ENCODE measurements around the gene ALG12. TPM values are rescaled to one million over a fixed set of nuclear protein-coding genes. Genes with fewer than 3 reads are reported as not detected.

The ALG12 gene
- total RNA-seq, 1 experiment from 2014 or later, result 18.2 TPM

Small RNA genes within 50 kb of the gene (microRNA-seq; reads per million reads assigned to microRNA genes)
- not detected for gene MIR6821

Other genes with a start within 250 kb of the ALG12 start
- 40.7 and 48.1 TPM in 2 replicates for gene BRD1, start 90.6 kb downstream of the ALG12 start, total RNA-seq (2022)
- 15.9 and 16.4 TPM in 2 replicates for gene ZBED4, start 64.6 kb downstream of the ALG12 start, total RNA-seq (2022)
- gene CRELD2, start 196 bp upstream of the ALG12 start, total RNA-seq (2022), result 70.7 and 107 TPM in 2 replicates
- gene PIM3, start 42.3 kb upstream of the ALG12 start, total RNA-seq (2022), result 56.3 and 73.5 TPM in 2 replicates
- not detected in 2 replicates for gene IL17REL, start 94.3 kb upstream of the ALG12 start, total RNA-seq (2022)
- gene TTLL8, start 139.9 kb upstream of the ALG12 start, total RNA-seq (2022), result not detected in 2 replicates
- gene MLC1, start 167.0 kb upstream of the ALG12 start, total RNA-seq (2022), result not detected in 2 replicates
- not detected in 2 replicates for gene MOV10L1, start 171.6 kb upstream of the ALG12 start, total RNA-seq (2022)

Measured in MCF 10A (cell line).